NCI-H1694 (cell line): Measurements from ENCODE around the gene CIB1.

Experiments used
- DNase-seq: peaks from one replicate; lab custom pipeline; 2025; lab: John Stamatoyannopoulos, UW

The CIB1 gene

GRCh38 chr15:90240856-90241255, 7.1 kb upstream of the CIB1 start:
- peak; percentile 7 for DNase-seq

- DNase-seq, result no peak
Measured at GRCh38 chr15:90239371-90239770, 5.6 kb upstream of the CIB1 start.

GRCh38 chr15:90234096-90234988, 601 bp upstream of the CIB1 start, which contains the start of gene GDPGP1:
GDPGP1 (plus strand) TSS chr15:90234209; CDS start chr15:90240909, 6,700 bp downstream.
- no peak for DNase-seq

- DNase-seq, result no peak
Measured at GRCh38 chr15:90232941-90233386, 777 bp downstream of the CIB1 start.

- no peak for DNase-seq
Measured at GRCh38 chr15:90232196-90232595, 1.5 kb downstream of the CIB1 start.

GRCh38 chr15:90231028-90232017, 2.4 kb downstream of the CIB1 start:
- DNase-seq, result no peak

GRCh38 chr15:90230610-90231009, 3.1 kb downstream of the CIB1 start:
- DNase-seq, result no peak

GRCh38 chr15:90230071-90230494, 3.7 kb downstream of the CIB1 start:
- no peak for DNase-seq

- no peak for DNase-seq
Measured at GRCh38 chr15:90228960-90229359, 4.8 kb downstream of the CIB1 start.

GRCh38 chr15:90227816-90228772, 5.6 kb downstream of the CIB1 start:
- DNase-seq, result no peak

GRCh38 chr15:90227336-90227735, 6.4 kb downstream of the CIB1 start:
- DNase-seq, result no peak

- no peak for DNase-seq
Measured at GRCh38 chr15:90225504-90226234, 8.1 kb downstream of the CIB1 start.

GRCh38 chr15:90225047-90225446, 8.7 kb downstream of the CIB1 start:
- no peak for DNase-seq

GRCh38 chr15:90223441-90224165, 10.1 kb downstream of the CIB1 start:
- no peak for DNase-seq

GRCh38 chr15:90222547-90222946, 11.2 kb downstream of the CIB1 start:
- DNase-seq, result no peak

- peak; percentile 21 for DNase-seq
Measured at GRCh38 chr15:90221246-90221900, 12.4 kb downstream of the CIB1 start.

GRCh38 chr15:90219421-90220141, 14.2 kb downstream of the CIB1 start:
- DNase-seq, result peak; percentile 10

- no peak for DNase-seq
Measured at GRCh38 chr15:90217671-90218394, 15.9 kb downstream of the CIB1 start.
